Measurements from ENCODE around the gene MTHFSD.

GRCh38 chr16:86514481-86515376 lies 40.3 kb downstream of the MTHFSD start:
- TF ChIP-seq CTCF (IDR thresholded peaks at IDR 0.05): no peak
- no peak for TF ChIP-seq POLR2A (IDR thresholded peaks at IDR 0.05)
